Mucosa of gallbladder (tissue), 1 donor: Measurements from ENCODE around the gene PEX5L. TPM values are rescaled to one million over a fixed set of nuclear protein-coding genes. Genes with fewer than 3 reads are reported as not detected.
A peak's percentile ranks its signal among the peaks of the same experiment; 100 is the strongest.
"Not testable (repeated sequence)": the region's sequence is repeated elsewhere in the genome, so short reads cannot be mapped to it uniquely, and the experiment has no call there.

Source experiments
- DNase-seq: peaks from one replicate; pipeline ENCODE4 v3.0.0-alpha.2; 2020; ENCODE audit warnings: low spot score
- total RNA-seq: library from RNA; stranded (reverse); gene quantifications from one replicate; pipeline ENCODE4 v1.2.1, GENCODE V29; 2021
- donor health status: DM: no; HTN: no; CAD: no.

The PEX5L gene
- 0.23 TPM for total RNA-seq

- DNase-seq = peak; percentile 23
Observed at GRCh38 chr3:180036671-180037455, at the start of gene PEX5L. PEX5L (minus strand) TSS chr3:180036937; CDS start chr3:180036599, 338 bp downstream.

GRCh38 chr3:180085122-180085710 lies 48.5 kb upstream of the PEX5L start:
- DNase-seq = no peak

- DNase-seq = no peak
Observed at GRCh38 chr3:180082699-180083098, 46.0 kb upstream of the PEX5L start.

GRCh38 chr3:180078592-180078991 lies 41.9 kb upstream of the PEX5L start:
- DNase-seq = no peak

- DNase-seq = no peak
Observed at GRCh38 chr3:180073561-180073960, 36.8 kb upstream of the PEX5L start.

- DNase-seq = no peak
Observed at GRCh38 chr3:180072786-180073185, 36.0 kb upstream of the PEX5L start.

- DNase-seq = no peak
Observed at GRCh38 chr3:180070925-180071324, 34.2 kb upstream of the PEX5L start.

GRCh38 chr3:180068023-180068422 lies 31.3 kb upstream of the PEX5L start:
- DNase-seq = no peak

GRCh38 chr3:180066598-180066997 lies 29.9 kb upstream of the PEX5L start:
- no peak for DNase-seq

GRCh38 chr3:180063783-180064182 lies 27.0 kb upstream of the PEX5L start:
- DNase-seq = no peak

GRCh38 chr3:180062771-180063170 lies 26.0 kb upstream of the PEX5L start:
- no peak for DNase-seq

GRCh38 chr3:180059356-180059755 lies 22.6 kb upstream of the PEX5L start:
- no peak for DNase-seq

- DNase-seq = no peak
Observed at GRCh38 chr3:180058238-180058637, 21.5 kb upstream of the PEX5L start.

- not testable (repeated sequence) for DNase-seq
Observed at GRCh38 chr3:180055656-180056055, 18.9 kb upstream of the PEX5L start.

- no peak for DNase-seq
Observed at GRCh38 chr3:180049391-180049790, 12.7 kb upstream of the PEX5L start.

GRCh38 chr3:180048840-180049239 lies 12.1 kb upstream of the PEX5L start:
- DNase-seq = no peak

- no peak for DNase-seq
Observed at GRCh38 chr3:180048103-180048502, 11.4 kb upstream of the PEX5L start.

- no peak for DNase-seq
Observed at GRCh38 chr3:180040966-180041365, 4.2 kb upstream of the PEX5L start.

GRCh38 chr3:180036092-180036670 lies 556 bp downstream of the PEX5L start:
- no peak for DNase-seq

GRCh38 chr3:180026997-180027396 lies 9.7 kb downstream of the PEX5L start:
- no peak for DNase-seq

GRCh38 chr3:180018543-180018942 lies 18.2 kb downstream of the PEX5L start:
- no peak for DNase-seq

- no peak for DNase-seq
Observed at GRCh38 chr3:180017846-180018245, 18.9 kb downstream of the PEX5L start.

GRCh38 chr3:180011927-180012326 lies 24.8 kb downstream of the PEX5L start:
- DNase-seq = no peak
